Measurements from ENCODE around the gene NPC1L1.

Gene NPC1L1

DNA sequence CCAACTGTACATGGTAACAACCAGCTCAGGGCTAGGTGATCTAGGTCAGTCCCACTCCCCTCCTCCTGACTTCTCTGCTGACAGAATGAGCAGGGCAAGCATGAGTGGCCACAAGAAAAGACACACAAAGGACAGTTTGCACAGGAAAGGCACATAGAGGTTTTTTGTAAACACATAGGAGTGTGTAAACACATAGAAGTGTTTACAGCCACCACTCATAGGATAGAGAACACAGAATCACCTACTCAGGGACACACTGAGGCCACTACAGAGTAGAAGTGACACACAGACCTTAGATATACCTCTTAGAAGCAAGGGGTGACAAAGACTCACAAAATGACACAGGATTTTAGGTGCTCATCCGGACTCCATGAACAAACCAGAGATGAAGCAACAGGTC lies 69.7 kb downstream of the NPC1L1 start:
- DNase-seq = no peak

DNA sequence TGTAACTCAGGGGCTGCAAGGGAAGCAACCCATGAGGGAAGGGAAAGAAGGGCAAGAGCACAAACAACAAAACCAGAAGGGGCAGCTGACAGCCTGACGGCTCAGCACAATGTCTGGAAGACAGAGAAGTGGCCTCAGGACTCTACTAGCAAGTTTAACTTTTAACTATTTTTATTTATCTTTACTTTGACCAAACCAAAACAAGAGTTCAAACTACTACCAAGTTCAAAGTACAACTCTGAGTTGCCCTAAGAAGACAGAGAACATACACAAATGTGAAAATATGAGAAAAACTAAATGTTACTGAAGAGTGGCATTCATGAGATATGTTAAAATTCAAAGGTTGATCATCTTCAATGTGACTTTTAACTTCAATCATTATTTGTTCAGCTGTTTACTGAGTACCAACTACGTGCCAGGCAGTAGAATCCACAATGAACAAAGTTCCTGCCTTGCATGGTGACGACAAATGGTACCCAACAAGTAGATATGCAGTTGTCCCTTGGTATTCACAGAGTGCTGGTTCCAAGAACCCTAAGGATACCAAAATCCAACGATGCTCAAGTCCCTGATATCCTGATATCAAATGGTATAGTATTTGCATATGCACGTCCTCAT lies 70.4 kb downstream of the NPC1L1 start:
- no peak for DNase-seq

DNA sequence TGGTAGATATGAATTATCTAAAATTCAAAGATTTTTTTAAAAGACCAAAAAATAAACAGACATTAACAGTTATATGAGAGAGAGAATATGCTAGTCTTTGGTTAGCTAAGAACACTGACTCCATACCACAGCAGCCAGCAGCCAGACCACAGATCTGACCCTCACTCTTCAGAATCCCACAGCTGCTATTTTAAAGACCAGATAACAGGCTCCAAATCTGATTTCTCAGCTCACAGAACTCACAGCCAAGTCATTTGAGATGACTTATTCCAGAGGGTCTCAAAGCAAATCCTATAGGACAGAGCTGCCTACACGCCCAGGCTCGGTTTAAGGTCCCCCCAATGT lies 71.0 kb downstream of the NPC1L1 start:
- DNase-seq = no peak

DNA sequence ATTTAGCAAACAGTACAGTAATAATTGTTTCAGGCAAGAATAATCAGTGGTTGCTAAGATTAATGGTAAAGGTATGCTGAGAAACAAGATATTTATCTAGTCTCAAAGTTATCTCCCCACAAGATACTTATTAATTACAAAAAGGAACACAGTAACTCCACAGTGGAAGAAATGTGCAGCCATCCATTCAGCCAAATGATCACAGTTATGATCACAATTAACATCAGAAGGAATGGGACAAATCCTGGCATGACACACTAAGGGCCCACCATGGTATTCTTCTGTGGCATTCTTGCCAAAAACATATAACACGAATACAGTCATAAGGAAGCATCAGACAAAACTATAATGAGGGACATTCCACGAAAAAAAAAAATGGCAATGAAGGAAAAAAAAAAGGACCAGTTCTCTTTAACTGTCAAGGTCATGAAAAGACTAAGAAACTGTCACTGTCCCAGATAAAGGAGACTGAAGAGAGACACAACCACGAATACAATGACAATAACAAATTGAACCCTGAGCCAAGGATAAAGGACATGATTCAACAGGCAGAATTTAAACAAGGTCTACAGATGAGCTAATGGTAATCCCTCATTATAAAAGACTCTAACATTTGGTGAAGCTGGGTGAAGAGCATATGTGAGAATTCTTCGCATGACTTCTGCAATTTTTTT lies 71.5 kb downstream of the NPC1L1 start:
- no peak for DNase-seq

DNA sequence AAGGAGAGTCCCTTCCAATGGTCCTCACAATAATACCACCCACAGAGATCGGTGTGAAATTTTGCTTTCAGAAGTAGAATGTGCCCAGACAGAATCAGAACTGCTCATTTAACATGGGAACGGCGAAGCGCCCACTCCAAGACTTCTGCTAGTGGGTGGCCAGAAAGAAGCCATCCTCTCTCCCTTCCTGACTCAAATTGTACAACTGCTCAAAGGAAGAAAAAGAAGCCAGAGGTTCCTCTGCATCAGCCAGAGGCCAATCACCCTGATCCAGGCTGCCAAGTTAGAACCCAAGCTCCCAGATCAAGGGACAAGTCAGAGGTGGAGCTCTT lies 73.9 kb downstream of the NPC1L1 start:
- no peak for DNase-seq

DNA sequence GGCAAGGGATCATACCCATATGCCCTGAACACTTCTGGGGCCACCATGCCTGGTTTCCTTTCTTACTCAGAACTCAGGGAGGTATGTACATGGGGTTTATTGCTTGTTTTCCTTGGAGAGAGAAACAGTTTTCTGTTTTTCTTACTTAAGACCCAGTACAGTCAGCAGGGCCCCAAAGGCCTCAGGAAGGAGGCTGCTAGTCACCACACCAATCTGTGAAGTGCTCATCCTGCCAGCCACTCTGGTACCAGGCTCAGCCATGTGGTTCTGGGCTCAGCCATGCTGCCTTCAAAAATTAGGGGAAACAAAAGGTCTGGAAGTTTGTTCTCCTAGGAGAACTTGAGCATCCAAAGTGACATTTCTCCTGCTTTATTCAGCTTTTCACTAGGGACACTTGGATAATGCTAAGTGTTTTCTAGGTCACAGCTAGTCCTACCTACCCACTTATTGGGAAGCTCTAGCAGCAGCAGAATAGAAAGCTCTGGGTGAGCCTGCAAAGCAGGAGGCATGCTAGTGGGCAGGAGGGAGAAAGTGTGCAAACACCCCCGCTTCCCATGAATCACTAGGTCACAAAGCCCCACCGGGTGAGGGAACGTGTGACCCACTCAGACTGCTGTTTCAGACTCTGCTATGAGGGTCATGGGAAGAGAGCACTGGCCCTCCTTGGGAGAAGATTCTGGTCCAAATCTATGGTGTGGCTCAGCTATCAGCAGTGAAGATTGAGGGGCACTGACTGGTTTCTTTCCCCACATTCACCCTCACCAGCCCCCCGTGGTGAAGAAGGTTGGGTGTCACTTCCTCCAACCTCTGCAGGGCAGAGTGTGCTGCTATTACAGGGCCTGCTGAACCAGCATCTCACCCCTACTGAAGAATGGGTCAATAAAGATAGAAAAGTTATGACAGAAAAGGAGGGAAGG lies 74.6 kb downstream of the NPC1L1 start:
- no peak for DNase-seq

DNA sequence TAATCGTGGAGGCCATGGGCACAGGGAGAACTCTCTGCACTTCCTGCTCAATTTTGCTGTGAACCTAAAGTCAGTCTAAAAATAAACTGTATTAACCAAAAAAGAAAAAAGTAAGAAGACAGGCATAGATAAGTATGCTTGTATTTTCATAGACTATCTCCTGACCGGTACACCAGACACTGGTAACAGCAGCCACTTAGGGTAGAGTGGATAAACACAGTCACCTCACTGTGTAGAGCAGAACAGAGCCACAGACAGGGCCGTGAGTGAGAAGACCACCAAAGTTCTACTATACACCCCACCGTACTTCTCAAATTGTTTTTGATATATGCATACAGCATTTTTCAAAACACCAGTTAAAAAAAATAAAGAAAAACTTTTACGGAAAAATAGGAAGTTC lies 75.6 kb downstream of the NPC1L1 start:
- no peak for DNase-seq

DNA sequence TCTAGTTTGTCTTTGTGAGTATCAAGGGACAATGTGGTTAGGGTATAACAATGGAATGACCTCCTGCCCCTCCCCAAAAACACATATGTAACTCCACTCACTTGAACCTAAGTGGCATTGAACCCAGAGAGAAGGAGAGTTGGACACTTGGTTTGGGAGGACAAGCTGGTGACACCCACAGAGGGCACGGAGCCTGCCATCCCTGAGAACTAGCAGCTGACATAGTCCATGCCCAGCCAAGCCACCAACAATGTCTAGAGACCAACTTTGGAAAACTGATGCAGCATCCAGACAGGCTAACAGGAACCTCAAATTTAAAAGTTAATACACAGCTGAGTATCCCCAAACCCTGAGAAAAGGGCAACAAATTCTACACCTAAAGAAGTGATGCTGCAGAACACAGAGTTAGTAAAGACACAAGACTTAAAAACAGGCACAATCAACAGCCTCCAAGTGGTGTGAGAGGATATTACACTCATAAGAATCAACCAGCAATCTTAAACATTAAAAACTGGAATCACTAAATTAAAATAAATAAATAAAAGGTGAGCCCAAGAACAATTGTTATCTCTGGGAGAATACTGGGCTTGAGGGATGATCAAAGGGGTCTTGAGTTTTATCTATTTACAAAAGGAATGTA lies 77.8 kb downstream of the NPC1L1 start:
- peak; percentile 4 for DNase-seq
